NCI-H128 (cell line): Measurements from ENCODE around the gene CTH.
"Not testable (repeated sequence)": the region's sequence is repeated elsewhere in the genome, so short reads cannot be mapped to it uniquely, and the experiment has no call there.

ENCODE experiments used
- DNase-seq: peaks from one replicate; lab custom pipeline; 2025; ENCODE audit not compliant: unreplicated experiment; lab: John Stamatoyannopoulos, UW

CTH gene

GRCh38 chr1:70410604-70411359 lies at the start of gene CTH:
CTH (plus strand) TSS chr1:70411268; CDS start chr1:70411416, 148 bp downstream.
- peak; percentile 87 for DNase-seq

- no peak for DNase-seq
Measured at GRCh38 chr1:70361727-70362398, 49.2 kb upstream of the CTH start.

- no peak for DNase-seq
Measured at GRCh38 chr1:70364439-70364838, 46.6 kb upstream of the CTH start.

GRCh38 chr1:70366425-70366952 lies 44.6 kb upstream of the CTH start:
- not testable (repeated sequence) for DNase-seq

- DNase-seq = not testable (repeated sequence)
Measured at GRCh38 chr1:70366997-70367396, 44.1 kb upstream of the CTH start.

- DNase-seq = not testable (repeated sequence)
Measured at GRCh38 chr1:70367397-70367796, 43.7 kb upstream of the CTH start.

GRCh38 chr1:70371586-70371985 lies 39.5 kb upstream of the CTH start:
- not testable (repeated sequence) for DNase-seq

- no peak for DNase-seq
Measured at GRCh38 chr1:70372426-70372825, 38.6 kb upstream of the CTH start.

GRCh38 chr1:70373580-70373979 lies 37.5 kb upstream of the CTH start:
- DNase-seq = not testable (repeated sequence)

- no peak for DNase-seq
Measured at GRCh38 chr1:70376196-70376595, 34.9 kb upstream of the CTH start.

GRCh38 chr1:70382682-70383081 lies 28.4 kb upstream of the CTH start:
- no peak for DNase-seq

- no peak for DNase-seq
Measured at GRCh38 chr1:70383483-70383882, 27.6 kb upstream of the CTH start.

- DNase-seq = no peak
Measured at GRCh38 chr1:70384542-70384941, 26.5 kb upstream of the CTH start.

- DNase-seq = no peak
Measured at GRCh38 chr1:70385477-70385876, 25.6 kb upstream of the CTH start.

- no peak for DNase-seq
Measured at GRCh38 chr1:70386121-70386520, 24.9 kb upstream of the CTH start.

- no peak for DNase-seq
Measured at GRCh38 chr1:70387507-70387906, 23.6 kb upstream of the CTH start.

- no peak for DNase-seq
Measured at GRCh38 chr1:70392626-70393025, 18.4 kb upstream of the CTH start.

- no peak for DNase-seq
Measured at GRCh38 chr1:70396607-70397006, 14.5 kb upstream of the CTH start.

- DNase-seq = no peak
Measured at GRCh38 chr1:70397013-70397412, 14.1 kb upstream of the CTH start.

- DNase-seq = no peak
Measured at GRCh38 chr1:70400335-70400734, 10.7 kb upstream of the CTH start.

GRCh38 chr1:70401974-70402373 lies 9.1 kb upstream of the CTH start:
- no peak for DNase-seq

GRCh38 chr1:70403759-70404158 lies 7.3 kb upstream of the CTH start:
- DNase-seq = no peak
